HAP-1 (cell line): Measurements from ENCODE around the gene NUDT7.

ENCODE experiments used
- DNase-seq, 2 experiments: peaks; one replicate each; pipeline ENCODE4 v3.0.0-alpha.2; 2016 to 2020; ENCODE audit warnings: low spot score in 2 of 2
- H3K27me3 ChIP-seq: fragments of 250-450 bp; sonication (Bioruptor Pico); 2 replicates; pipeline ENCODE4 v1.5.1; 2020; ENCODE audit warnings: low read depth, mild to moderate bottlenecking, moderate library complexity
- H3K36me3 ChIP-seq: fragments of 250-450 bp; sonication (Bioruptor Pico); replicated peaks from 2 replicates; pipeline ENCODE4 v1.5.1; 2020; ENCODE audit warnings: mild to moderate bottlenecking
- H3K4me1 ChIP-seq: fragments of 250-450 bp; sonication (Bioruptor Pico); 2 replicates; pipeline ENCODE4 v1.5.1; 2020; ENCODE audit warnings: mild to moderate bottlenecking
- H3K4me3 ChIP-seq: fragments of 250-450 bp; sonication (Bioruptor Pico); 2 replicates; pipeline ENCODE4 v1.5.1; 2020; ENCODE audit warnings: mild to moderate bottlenecking, moderate library complexity
- H3K9me3 ChIP-seq: fragments of 250-450 bp; sonication (Bioruptor Pico); 2 replicates; pipeline ENCODE4 v1.5.1; 2020; ENCODE audit warnings: mild to moderate bottlenecking, moderate library complexity
- in situ Hi-C: fragments of 300-500 bp; cut with MboI; formaldehyde crosslinking; loops from 3 replicates; pipeline ENCODE4 v1.14.3; 2020; ENCODE audit warnings: low sequenced_read_pairs, inconsistent platforms, mixed read lengths

Gene NUDT7

GRCh38 chr16:77692612-77693011, 29.7 kb upstream of the NUDT7 start:
- no peak for DNase-seq
- H3K4me1 ChIP-seq: no peaks in the 10 kb centered on the region
- no peaks in the 10 kb centered on the region for H3K9me3 ChIP-seq
- in situ Hi-C loops: no loop called here
- no peaks in the 10 kb centered on the region for H3K36me3 ChIP-seq
- no peak overlapping the region for H3K4me3 ChIP-seq
- H3K27me3 ChIP-seq: no peaks in the 10 kb centered on the region

- Histone ChIP-seq H3K36me3 (no peaks in the 10 kb centered on the region), H3K9me3 (no peaks in the 10 kb centered on the region), H3K4me3 (no peak overlapping the region), H3K27me3 (peaks cover 2% of the 10 kb centered on the region; the same call in 1 of the 2 replicates), H3K4me1 (no peaks in the 10 kb centered on the region)
- in situ Hi-C loops: no loop called here
- no peak for DNase-seq
Observed at GRCh38 chr16:77696149-77696548, 26.2 kb upstream of the NUDT7 start.

GRCh38 chr16:77700846-77701245, 21.5 kb upstream of the NUDT7 start:
- no peaks in the 10 kb centered on the region for H3K4me1 ChIP-seq
- no peaks in the 10 kb centered on the region for H3K9me3 ChIP-seq
- in situ Hi-C loops: no loop called here
- H3K27me3 ChIP-seq: peaks cover 2% of the 10 kb centered on the region; the same call in 1 of the 2 replicates
- H3K4me3 ChIP-seq: no peak overlapping the region
- H3K36me3 ChIP-seq: no peaks in the 10 kb centered on the region
- no peak for DNase-seq

GRCh38 chr16:77705351-77705750, 17.0 kb upstream of the NUDT7 start:
- Histone ChIP-seq H3K36me3 (no peaks in the 10 kb centered on the region), H3K4me3 (no peak overlapping the region), H3K27me3 (no peaks in the 10 kb centered on the region), H3K4me1 (no peaks in the 10 kb centered on the region), H3K9me3 (no peaks in the 10 kb centered on the region)
- no peak for DNase-seq
- in situ Hi-C loops: no loop called here

GRCh38 chr16:77711179-77711578, 11.1 kb upstream of the NUDT7 start:
- H3K4me1 ChIP-seq: no peaks in the 10 kb centered on the region
- no peaks in the 10 kb centered on the region for H3K27me3 ChIP-seq
- DNase-seq: no peak
- H3K36me3 ChIP-seq: no peaks in the 10 kb centered on the region
- no peaks in the 10 kb centered on the region for H3K9me3 ChIP-seq
- no peak overlapping the region for H3K4me3 ChIP-seq
- in situ Hi-C loops: no loop called here

- no peaks in the 10 kb centered on the region for H3K9me3 ChIP-seq
- H3K36me3 ChIP-seq: no peaks in the 10 kb centered on the region
- no peak overlapping the region for H3K4me3 ChIP-seq
- no peaks in the 10 kb centered on the region for H3K4me1 ChIP-seq
- in situ Hi-C loops: no loop called here
- H3K27me3 ChIP-seq: no peaks in the 10 kb centered on the region
- DNase-seq: no peak
Observed at GRCh38 chr16:77711775-77712174, 10.5 kb upstream of the NUDT7 start.

- DNase-seq: no peak
- Histone ChIP-seq H3K4me1 (no peaks in the 10 kb centered on the region), H3K9me3 (no peaks in the 10 kb centered on the region), H3K4me3 (no peak overlapping the region), H3K36me3 (no peaks in the 10 kb centered on the region), H3K27me3 (no peaks in the 10 kb centered on the region)
- in situ Hi-C loops: no loop called here
Observed at GRCh38 chr16:77715145-77715544, 7.2 kb upstream of the NUDT7 start.

GRCh38 chr16:77721752-77722308, 484 bp upstream of the NUDT7 start:
- H3K4me1 ChIP-seq: no peaks in the 10 kb centered on the region
- in situ Hi-C loops: no loop called here
- H3K27me3 ChIP-seq: no peaks in the 10 kb centered on the region
- peak overlapping the region; percentile 7; the same call in 1 of the 2 replicates for H3K4me3 ChIP-seq
- H3K36me3 ChIP-seq: no peaks in the 10 kb centered on the region
- no peak for DNase-seq
- H3K9me3 ChIP-seq: no peaks in the 10 kb centered on the region

- in situ Hi-C loops: no loop called here
- Histone ChIP-seq H3K9me3 (no peaks in the 10 kb centered on the region), H3K4me3 (peak overlapping the region; percentile 72), H3K36me3 (no peaks in the 10 kb centered on the region), H3K4me1 (no peaks in the 10 kb centered on the region), H3K27me3 (no peaks in the 10 kb centered on the region)
- DNase-seq: no peak
Observed at GRCh38 chr16:77723108-77723514, 797 bp downstream of the NUDT7 start.

- Histone ChIP-seq H3K9me3 (no peaks in the 10 kb centered on the region), H3K4me1 (no peaks in the 10 kb centered on the region), H3K27me3 (no peaks in the 10 kb centered on the region), H3K36me3 (no peaks in the 10 kb centered on the region), H3K4me3 (no peak overlapping the region)
- in situ Hi-C loops: no loop called here
- DNase-seq: no peak
Observed at GRCh38 chr16:77724174-77724573, 1.9 kb downstream of the NUDT7 start.

- Histone ChIP-seq H3K4me3 (no peak overlapping the region), H3K9me3 (no peaks in the 10 kb centered on the region), H3K27me3 (no peaks in the 10 kb centered on the region), H3K36me3 (no peaks in the 10 kb centered on the region), H3K4me1 (no peaks in the 10 kb centered on the region)
- DNase-seq: no peak
- in situ Hi-C loops: no loop called here
Observed at GRCh38 chr16:77729951-77730350, 7.6 kb downstream of the NUDT7 start.

- Histone ChIP-seq H3K9me3 (no peaks in the 10 kb centered on the region), H3K27me3 (no peaks in the 10 kb centered on the region), H3K4me3 (no peak overlapping the region), H3K4me1 (no peaks in the 10 kb centered on the region), H3K36me3 (no peaks in the 10 kb centered on the region)
- in situ Hi-C loops: no loop called here
- DNase-seq: no peak
Observed at GRCh38 chr16:77732241-77732946, 10.1 kb downstream of the NUDT7 start.

GRCh38 chr16:77736879-77737278, 14.6 kb downstream of the NUDT7 start:
- no peaks in the 10 kb centered on the region for H3K4me1 ChIP-seq
- in situ Hi-C loops: no loop called here
- H3K4me3 ChIP-seq: no peak overlapping the region
- no peaks in the 10 kb centered on the region for H3K9me3 ChIP-seq
- no peaks in the 10 kb centered on the region for H3K36me3 ChIP-seq
- no peaks in the 10 kb centered on the region for H3K27me3 ChIP-seq
- no peak for DNase-seq

GRCh38 chr16:77738706-77739558, 16.6 kb downstream of the NUDT7 start:
- no peak overlapping the region for H3K4me3 ChIP-seq
- H3K27me3 ChIP-seq: no peaks in the 10 kb centered on the region
- no peaks in the 10 kb centered on the region for H3K9me3 ChIP-seq
- DNase-seq: no peak
- no peaks in the 10 kb centered on the region for H3K36me3 ChIP-seq
- no peaks in the 10 kb centered on the region for H3K4me1 ChIP-seq
- in situ Hi-C loops: no loop called here
